NCI-H345 treated with DMSO at 0.1 percent for 48 hours (cell line): ENCODE results near the gene PTGES.
"Not testable (repeated sequence)": the region's sequence is repeated elsewhere in the genome, so short reads cannot be mapped to it uniquely, and the experiment has no call there.

ENCODE experiments used
- DNase-seq: peaks from one replicate; lab custom pipeline; 2025; ENCODE audit not compliant: unreplicated experiment; lab: John Stamatoyannopoulos, UW

Gene PTGES, protein sequence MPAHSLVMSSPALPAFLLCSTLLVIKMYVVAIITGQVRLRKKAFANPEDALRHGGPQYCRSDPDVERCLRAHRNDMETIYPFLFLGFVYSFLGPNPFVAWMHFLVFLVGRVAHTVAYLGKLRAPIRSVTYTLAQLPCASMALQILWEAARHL

DNA sequence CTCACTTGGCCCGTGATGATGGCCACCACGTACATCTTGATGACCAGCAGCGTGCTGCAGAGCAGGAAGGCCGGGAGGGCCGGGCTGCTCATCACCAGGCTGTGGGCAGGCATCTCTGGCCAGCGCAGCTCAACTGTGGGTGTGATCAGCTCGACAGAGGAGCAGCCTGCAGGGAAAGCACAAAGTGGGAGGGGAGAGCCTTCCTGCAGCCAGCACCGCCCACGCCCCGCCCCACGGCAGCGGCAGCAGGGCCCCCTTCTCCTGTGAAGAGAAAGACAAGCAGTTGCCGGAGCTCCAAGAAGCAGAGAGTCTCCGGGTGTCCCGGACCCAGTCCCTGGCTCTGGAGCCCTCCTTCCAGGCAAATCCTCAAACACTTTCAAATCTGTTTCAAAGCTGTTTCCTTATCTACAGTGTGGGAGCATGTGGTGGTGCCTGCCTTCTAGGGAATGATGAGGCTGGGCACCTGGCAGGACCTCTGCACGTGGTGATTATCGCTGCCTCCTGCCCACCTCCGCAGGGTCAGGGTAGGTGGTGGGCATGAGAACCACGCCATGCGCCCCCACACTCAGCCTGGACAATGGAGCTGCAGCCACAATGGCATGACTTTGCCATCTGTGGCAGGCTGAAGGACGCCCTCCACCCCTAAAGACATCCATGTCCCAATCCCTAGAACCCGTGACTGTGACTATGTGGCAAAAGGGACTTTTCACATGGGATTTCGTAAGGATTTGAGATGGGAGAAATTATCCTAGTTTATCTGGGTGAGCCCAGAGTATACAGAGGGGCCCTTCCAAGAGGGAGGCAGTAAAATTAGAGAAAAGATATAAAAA, at the start of gene PTGES:
Gene PTGES, minus strand, starts transcription at position 143 of the 830 bp plus-strand sequence. Its CDS starts 30 bp downstream, at position 113.
- DNase-seq: no peak

DNA sequence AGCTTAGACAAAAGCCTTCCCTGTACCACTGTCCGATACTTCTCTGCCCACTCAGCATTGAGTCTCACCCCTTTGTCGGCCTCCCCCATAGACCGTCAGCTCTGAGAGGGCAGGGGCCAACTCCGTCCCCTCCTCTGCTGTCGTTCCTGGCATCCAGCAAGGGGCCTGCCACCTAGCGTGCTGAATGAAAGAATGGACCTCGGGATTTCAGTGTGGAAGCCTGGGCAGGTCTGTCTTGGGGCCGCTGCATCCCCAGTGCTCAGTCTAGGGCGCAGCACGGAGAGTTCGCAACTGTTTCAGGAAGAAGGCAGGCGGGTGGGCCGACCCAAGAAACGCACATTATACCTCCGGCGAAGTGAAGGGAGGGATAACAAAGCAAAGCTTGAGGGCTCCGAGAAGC, 48.7 kb upstream of the PTGES start:
- no peak for DNase-seq

DNA sequence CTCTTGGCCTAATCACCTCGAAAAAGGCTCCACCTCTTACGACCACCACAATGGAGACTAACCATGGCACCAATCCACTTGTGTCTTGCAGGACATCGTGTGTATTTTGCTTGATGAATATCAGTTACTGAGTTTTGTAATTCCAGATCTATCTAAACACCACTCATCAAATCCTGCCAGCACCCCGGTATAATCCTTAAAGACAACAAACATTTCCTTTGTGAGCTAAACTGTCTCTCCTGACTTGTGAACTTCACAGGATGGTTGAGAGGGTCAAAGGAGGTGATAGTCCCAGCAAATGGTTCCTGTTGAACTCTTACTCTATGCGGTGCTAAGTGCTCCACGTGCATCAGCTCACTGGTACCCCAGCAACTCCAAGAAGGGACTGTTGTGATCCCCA, 46.1 kb upstream of the PTGES start:
- no peak for DNase-seq

DNA sequence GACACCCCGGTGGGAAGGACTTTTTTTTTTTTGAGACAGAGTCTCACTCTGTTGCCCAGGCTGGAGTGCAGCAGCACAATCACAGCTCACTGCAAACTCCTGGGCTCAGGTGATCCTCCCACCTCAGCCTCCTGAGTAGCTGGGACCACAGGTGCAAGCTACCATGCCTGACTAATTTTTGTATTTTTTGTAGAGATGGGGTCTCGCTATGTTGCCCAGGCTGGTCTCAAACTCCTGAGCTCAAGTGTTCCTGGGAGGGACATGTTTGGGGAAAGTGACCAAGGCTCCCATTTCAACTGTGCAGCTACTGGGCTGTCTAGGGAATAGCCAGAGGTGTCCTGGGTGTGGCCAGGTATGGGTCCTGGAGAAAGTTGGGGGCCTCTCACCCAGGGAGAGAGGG, 43.2 kb upstream of the PTGES start:
- DNase-seq: not testable (repeated sequence)

DNA sequence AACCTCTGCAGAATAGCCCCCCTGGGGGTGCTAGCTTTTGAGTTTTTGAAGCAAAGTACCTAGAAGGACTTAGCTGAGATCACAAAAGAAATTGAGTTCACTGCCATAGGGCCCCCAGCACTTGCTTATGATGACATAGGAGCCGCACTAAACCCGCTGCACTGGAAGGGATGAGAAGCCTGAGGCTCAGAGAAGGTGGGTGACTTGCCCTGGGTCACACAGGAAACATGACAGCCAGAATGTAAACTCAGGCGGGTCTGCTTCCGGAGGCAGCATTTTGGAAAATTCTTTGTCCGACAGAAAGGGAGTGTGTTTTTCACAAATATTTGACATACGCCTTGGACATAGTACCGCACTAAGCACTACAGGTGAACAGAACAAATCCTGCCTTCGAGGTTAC, 41.7 kb upstream of the PTGES start:
- no peak for DNase-seq

DNA sequence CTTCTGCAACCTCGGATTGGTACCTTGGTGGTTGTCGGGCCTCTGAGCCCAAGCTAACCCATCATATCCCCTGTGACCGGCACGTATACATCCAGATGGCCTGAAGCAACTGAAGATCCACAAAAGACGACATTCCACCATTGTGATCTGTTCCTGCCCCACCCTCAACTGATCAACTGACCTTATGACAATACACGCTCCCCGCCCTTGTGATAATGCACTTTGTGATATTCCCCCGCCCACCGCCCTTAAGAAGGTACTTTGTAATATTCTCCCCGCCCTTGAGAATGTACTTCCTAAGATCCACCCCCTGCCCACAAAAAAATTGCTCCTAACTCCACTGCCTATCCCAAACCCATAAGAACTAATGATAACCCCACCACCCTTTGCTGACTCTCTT, 33.6 kb upstream of the PTGES start:
- no peak for DNase-seq

DNA sequence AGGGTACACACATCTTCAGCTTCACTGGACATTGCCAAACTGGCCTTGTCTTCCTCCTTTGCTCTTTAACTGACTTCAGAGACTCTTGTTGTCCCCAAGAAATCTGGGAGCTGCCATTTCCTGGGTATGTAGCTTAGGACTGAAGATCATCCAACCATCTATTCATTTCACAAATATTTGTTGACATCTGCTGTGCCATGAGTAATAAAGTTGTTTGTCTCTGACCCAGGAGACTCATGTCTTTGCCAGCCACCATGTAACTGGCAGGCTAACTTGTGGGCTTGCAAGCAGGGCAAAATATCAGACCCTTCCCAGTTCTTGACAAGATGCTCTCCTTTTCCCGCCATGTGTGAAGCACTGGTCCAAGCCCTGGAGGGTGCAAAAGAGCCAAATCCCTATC, 33.0 kb upstream of the PTGES start:
- no peak for DNase-seq

DNA sequence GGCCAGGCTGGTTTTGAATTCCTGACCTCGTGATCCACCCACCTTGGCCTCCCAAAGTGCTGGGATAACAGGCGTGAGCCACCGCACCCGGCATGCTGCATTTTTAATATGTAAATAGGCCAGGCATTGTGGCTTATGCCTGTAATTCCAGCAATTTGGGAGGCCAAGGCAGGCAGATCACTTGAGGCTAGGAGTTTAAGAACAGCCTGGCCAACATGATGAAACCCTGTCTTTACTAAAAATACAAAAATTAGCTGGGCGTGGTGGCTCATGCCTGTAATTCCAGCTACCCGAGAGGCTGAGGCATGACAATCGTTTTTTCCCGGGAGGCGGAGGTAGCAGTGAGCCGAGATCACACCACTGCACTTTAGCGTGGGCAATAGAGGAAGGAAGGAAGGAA, 32.1 kb upstream of the PTGES start:
- DNase-seq: not testable (repeated sequence)

DNA sequence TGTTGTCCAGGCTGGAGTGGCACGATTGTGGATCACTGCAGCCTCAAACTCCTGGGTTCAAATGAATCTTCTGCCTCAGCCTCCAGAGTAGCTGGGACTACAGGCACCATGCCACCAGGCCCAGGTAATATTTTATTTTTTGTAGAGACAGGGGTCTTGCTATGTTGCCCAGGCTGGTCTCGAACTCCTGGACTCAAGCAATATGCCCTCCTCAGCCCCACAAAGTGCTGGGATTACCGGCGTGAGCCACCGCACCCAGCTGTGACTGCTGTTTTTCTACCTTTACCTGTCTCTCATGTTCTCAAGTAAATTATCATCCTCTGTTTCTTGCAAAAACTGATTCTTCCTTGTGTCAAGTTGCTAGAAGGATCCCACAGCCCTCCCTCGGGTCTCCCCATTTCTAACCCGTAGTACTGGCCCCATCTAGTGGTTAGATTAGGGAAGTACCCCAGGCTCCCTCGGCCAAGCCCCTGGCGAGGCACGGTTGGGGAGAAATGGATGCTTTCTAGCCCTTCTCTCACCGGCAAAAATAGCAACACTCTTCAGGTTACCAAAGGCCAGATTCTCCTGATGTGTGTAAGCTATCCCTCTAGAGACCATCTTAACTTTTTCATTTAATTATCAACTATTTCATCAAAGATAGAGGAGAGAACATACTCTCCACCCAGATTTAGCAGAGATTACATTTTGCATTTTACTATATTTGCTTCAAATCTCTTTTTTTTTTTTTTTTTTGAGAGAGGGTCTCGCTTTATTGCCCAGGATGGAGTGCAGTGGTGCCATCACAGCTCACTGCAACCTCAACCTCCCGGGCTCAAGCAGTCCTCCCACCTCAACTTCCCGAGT, 30.9 kb upstream of the PTGES start:
- peak; percentile 55 for DNase-seq

DNA sequence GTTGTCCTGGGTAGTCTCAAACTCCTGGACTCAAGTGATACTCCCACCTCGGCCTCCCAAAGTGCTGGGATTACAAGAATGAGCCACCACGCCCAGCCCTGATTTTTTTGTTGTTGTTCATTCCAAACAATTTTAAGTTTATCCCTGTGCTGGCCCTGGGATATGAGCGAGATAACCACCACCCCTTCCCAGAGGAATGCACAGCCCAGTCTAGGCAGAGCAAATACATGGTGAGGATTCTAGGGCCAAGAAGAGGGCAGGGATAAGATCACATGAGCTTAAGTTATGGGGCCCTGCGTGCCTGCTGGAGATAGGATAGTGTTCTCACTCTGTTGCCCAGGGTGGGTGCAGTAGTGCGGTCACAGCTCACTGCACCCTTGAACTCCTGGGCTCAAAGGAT, 29.1 kb upstream of the PTGES start:
- DNase-seq: no peak

DNA sequence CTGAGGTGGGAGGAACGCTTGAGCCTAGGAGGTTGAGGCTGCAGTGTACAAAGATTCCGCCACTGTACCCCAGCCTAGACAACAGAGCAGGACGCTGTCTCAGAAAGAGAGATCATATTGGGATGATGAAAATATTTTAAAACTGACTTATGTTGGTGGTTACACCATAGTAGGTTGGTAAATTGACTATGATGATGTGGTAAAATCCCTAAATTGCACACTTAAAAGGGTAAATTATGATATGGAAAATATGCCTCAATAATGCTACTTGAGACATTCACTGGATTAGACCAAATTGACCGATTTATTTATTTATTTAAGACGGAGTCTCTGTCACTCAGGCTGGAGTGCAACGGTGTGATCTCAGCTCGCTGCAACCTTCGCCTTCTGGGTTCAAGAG, 28.3 kb upstream of the PTGES start:
- DNase-seq: no peak

DNA sequence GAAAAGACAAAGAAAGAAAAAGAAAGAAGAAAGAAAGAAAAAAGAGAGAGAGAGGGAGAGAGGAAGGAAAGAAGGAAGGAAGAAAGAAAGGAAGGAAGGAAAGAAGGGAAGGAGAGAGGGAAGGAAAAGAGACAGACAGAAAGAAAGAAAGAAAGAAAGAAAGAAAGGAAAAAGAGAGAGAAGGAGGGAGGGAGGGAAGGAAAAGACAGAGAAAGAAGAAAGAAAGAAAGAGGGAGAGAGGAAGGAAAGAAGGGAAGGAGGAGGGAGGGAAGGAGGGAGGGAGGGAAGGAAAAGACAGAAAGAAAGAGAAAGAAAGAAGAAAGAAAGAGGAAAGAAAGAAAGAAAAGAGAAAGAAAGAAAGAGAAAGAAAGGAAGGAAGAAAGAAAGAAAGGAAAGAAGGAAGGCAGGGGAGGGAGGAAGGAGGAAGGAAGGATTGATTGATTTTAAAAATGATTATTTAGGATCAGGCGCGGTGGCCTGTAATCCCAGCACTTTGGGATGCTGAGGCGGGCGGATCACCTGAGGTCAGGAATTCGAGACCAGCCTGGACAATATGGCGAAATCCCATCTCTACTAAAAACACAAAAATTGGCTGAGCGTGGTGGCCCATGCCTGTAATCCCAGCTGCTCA, 26.8 kb upstream of the PTGES start:
- no peak for DNase-seq

DNA sequence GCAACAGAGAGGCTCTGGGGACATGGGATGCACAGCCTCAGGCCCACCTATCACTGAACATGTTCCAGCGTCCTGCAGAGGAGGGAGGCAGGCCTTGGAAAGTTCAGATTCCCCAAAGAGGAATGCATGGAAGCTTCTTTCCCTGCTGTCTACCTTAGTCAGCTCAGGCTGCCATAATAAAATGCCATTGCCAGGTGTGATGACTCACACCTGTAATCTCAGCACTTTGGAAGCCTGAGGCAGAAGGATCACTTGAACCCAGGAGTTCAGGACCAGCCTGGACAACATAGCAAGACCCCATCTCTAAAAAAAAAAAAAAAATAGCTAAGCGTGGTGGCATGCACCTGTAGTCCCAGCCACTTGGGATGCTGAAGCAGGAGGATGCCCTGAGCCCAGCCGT, 25.6 kb upstream of the PTGES start:
- DNase-seq: no peak

DNA sequence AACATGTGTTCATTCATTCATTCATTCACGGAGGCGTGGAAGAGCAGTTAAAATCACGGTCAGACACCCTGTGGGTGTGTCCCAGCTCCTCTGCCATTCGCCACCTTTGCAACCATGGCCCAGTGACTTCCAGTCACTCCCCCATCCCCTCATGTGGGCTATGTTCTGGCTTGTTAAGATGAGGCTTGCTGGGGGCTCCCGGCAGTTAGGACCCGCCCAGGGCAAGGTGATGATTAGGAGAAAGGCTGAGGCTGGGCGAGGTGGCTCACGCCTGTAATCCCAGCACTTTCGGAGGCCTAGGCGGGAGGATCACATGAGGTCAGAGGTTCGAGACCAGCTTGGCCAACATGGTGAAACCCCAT, 24.9 kb upstream of the PTGES start:
- no peak for DNase-seq

DNA sequence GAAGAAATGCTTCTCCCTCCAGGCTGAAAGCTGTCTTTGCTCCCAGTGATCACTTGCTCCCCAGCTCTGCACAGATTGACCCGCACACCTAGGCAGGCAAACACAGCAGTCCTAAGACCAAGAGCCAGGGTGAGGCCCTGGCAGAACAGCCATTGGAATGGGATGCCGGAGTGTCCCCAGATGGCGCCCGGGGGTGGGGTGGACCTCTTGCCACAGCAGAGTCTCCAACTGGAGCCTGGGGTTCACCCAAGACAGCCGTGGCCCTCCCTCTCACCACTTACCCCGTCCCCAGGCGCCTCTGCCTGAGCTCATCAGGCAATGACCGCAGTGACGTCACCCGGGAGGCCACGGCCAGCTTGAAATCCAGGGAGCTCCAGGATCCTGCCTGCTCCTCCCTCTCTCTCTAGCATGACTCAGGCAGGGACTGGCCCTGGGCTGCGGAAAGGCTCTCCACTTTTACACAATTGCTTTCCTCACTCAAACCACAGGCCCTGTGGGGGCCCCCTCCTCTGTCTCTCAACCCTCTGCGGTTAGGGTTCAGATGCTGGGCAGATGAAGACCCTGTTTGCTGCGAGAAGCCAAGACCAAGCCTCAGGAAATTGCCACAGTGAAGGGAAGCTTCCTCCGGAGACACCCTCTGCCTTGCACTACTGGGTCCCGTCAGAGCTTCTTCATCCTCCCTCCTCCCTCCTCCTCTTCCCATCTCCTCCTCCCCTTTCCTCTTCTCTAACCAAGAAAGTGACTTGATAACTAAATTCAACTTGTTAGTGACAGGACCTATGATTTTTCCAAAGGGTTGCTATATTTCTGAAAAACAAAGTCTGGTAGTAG, 24.3 kb upstream of the PTGES start:
- DNase-seq: no peak

DNA sequence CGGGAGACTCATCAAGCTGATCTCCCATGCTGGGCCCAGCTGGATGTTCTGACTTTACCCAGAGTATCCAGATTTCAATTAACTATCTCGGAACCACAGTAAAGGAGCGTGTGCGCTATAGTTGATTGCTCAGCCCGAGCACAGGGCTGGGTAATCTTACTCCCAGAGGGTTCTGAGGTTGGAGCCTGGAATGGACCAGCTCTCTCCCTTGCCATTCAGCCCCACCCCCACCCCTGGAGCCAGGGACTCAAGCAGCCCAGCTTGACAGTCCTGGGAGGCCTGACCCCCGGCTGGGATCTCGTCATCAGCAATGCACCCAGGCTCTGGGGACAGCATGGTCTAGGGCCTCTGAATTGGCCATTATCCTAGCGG, 23.7 kb upstream of the PTGES start:
- DNase-seq: no peak

DNA sequence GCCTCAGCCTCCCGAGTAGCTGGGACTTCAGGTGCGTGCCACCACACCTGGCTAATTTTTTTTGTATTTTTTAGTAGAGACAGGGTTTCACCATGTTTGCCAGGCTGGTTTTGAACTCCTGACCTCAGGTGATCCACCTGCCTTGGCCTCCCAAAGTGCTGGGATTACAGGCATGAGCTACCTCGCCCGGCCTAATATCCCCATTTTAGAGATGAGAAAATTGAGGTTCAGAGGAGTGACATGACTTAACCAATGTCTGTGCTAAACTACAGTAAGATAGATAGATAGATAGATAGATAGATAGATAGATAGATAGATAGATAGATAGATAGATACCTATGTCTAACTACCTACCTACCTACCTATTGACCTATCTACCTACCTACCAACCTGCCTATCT, 23.3 kb upstream of the PTGES start:
- not testable (repeated sequence) for DNase-seq

DNA sequence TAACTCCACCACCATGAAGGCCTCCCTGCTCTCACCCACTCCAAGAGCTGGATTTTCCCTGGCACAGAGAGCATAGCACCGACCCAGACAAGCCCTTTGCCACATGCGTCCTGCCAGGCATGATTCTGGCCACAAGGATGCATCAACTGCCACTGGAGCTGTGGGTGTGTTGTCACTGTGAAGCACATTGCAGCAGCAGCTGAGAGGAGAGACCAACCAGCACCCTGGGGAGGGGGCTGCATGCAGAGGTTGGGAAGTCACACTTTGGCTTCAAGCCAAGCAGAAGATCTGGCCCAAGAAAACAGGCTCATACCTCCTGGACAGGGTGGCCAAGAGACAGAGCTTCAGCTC, 22.6 kb upstream of the PTGES start:
- no peak for DNase-seq

DNA sequence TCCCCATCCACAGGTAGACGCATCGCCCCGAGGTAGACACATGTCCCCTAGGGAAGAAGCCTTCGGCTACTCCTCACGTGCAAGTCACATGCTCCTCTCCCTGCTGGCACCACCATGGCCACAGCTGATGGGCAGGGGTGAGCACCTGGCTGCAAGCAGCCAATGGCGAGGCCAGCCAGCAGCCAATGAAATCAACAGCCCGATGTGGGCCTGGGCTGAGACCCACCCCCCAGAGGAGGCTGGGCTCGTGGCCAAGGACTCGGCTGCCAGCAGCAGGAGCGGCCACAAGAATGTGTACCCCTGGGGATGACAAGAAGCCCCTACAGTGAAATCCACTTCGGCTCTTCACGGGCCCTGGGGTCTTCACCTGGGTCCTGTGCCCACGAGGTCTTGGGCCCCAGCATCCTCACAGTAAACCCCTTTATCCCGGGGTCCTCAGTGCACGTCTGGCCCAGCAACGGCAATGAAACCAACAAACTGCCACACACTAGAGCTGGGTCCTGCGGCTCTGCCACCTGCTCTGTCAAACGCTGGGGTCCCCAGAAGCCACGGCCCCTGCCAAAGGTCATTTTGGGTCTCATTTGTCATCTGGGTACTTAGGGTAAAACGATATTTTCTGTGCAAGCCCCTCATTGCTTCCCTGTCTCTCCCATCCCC, 22.1 kb upstream of the PTGES start:
- DNase-seq: no peak
